ENCODE measurements around the gene DDX1. TPM values are rescaled to one million over a fixed set of nuclear protein-coding genes. Genes with fewer than 3 reads are reported as not detected.

DDX1 gene
- polyA plus RNA-seq, 1 donor (not counting 4 experiments of a cell fraction or from before 2014, with no cell fraction given), result 140 TPM

DNA sequence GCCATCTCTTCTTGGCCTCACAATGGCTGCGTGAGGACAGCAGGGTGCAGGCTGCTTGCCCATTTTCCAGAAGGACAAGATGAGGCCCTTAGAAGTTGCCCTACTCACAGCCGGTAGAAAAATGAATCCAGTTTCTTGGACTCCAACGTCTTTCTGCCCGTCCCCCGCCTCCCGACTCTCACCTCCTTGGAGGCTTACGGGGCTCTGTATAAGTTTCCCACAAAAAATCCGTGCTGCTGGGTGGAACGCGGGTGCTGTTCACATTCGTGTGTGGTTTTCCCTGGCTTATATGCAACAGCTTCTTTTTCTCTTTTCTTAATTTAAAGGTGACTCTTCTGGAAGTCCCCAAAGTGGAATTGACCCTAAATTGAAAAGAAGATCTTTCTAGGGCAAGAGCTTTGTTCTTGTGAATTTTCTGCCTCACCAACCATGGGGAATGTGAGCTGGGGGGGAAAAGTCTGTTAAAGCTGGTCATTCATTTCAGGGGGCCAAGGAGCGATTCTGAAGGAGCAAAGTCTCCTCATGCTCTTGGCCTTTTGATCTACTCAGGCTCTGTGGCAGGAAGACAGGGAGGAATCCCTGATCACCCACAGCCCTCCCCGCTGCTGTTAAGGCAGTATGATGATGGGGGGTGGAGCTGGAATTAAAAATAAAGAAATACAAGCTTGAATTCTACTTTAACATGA is 51.3 kb downstream of the DDX1 start:
- H3K4me2 ChIP-seq (ENCODE audit: control insufficient read depth, extremely low read depth, insufficient read depth, low read depth, low read length), result no peak overlapping the region
- FAIRE-seq (no peak), DNase-seq (ENCODE audit: low read depth, low spot score) (no peak)
- no peak overlapping the region for H2AFZ ChIP-seq (ENCODE audit: control insufficient read depth, low read length)
- no peaks in the 10 kb centered on the region for H3K9me1 ChIP-seq (ENCODE audit: control insufficient read depth, extremely low read depth, insufficient read depth, low read length)
- H3K27me3 ChIP-seq (ENCODE audit: control insufficient read depth, extremely low read depth, insufficient read depth, low read length), result no peaks in the 10 kb centered on the region
- no peak overlapping the region for H3K27ac ChIP-seq (ENCODE audit: control insufficient read depth, insufficient read depth, low read length)
- dilution Hi-C loops (cut with MboI; ENCODE audit: extremely low pct_ligation_motif_present, low sequenced_read_pairs), result no loop called here
- H3K36me3 ChIP-seq (ENCODE audit: control insufficient read depth in 2 of 2, extremely low read depth in 1 of 2, insufficient read depth in 2 of 2, low read length in 2 of 2), result no peaks in the 10 kb centered on the region
- TF ChIP-seq, protein P1, sequence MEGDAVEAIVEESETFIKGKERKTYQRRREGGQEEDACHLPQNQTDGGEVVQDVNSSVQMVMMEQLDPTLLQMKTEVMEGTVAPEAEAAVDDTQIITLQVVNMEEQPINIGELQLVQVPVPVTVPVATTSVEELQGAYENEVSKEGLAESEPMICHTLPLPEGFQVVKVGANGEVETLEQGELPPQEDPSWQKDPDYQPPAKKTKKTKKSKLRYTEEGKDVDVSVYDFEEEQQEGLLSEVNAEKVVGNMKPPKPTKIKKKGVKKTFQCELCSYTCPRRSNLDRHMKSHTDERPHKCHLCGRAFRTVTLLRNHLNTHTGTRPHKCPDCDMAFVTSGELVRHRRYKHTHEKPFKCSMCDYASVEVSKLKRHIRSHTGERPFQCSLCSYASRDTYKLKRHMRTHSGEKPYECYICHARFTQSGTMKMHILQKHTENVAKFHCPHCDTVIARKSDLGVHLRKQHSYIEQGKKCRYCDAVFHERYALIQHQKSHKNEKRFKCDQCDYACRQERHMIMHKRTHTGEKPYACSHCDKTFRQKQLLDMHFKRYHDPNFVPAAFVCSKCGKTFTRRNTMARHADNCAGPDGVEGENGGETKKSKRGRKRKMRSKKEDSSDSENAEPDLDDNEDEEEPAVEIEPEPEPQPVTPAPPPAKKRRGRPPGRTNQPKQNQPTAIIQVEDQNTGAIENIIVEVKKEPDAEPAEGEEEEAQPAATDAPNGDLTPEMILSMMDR (optimal IDR thresholded peaks at IDR 0.05 in 1 of 3, IDR thresholded peaks at IDR 0.05 in 1 of 3, conservative IDR thresholded peaks at IDR 0.05 in 1 of 3; ENCODE audit: extremely low read depth in 1 of 3, insufficient read depth in 2 of 3, low read length in 3 of 3), result no peak
- no peak for TF ChIP-seq EZH2 (IDR thresholded peaks at IDR 0.05; ENCODE audit: low read length)
- H3K9ac ChIP-seq (ENCODE audit: control insufficient read depth, extremely low read depth, insufficient read depth, low read length), result no peak overlapping the region
- H4K20me1 ChIP-seq (ENCODE audit: control insufficient read depth, extremely low read depth, insufficient read depth, low read length), result no peaks in the 10 kb centered on the region
- H3K4me3 ChIP-seq (ENCODE audit: control insufficient read depth in 2 of 3, extremely low read depth in 1 of 3, insufficient read depth in 2 of 3, low read depth in 1 of 3, low read length in 3 of 3), result no peak overlapping the region
- H3K4me1 ChIP-seq (ENCODE audit: control insufficient read depth, extremely low read depth, insufficient read depth, low read length), result peaks cover 22% of the 10 kb centered on the region
- H3K9me3 ChIP-seq (ENCODE audit: control insufficient read depth, low read depth, low read length), result no peaks in the 10 kb centered on the region
- no peaks in the 10 kb centered on the region for H3K79me2 ChIP-seq (ENCODE audit: control insufficient read depth, insufficient read depth, low read length)

- Histone ChIP-seq H3K27ac (ENCODE audit: control insufficient read depth, insufficient read depth, low read length) (no peak overlapping the region), H3K4me1 (ENCODE audit: control insufficient read depth, extremely low read depth, insufficient read depth, low read length) (peaks cover 16% of the 10 kb centered on the region), H3K79me2 (ENCODE audit: control insufficient read depth, insufficient read depth, low read length) (no peaks in the 10 kb centered on the region), H3K27me3 (ENCODE audit: control insufficient read depth, extremely low read depth, insufficient read depth, low read length) (no peaks in the 10 kb centered on the region), H3K36me3 (ENCODE audit: control insufficient read depth in 2 of 2, extremely low read depth in 1 of 2, insufficient read depth in 2 of 2, low read length in 2 of 2) (no peaks in the 10 kb centered on the region), H3K9me3 (ENCODE audit: control insufficient read depth, low read depth, low read length) (no peaks in the 10 kb centered on the region), H3K9ac (ENCODE audit: control insufficient read depth, extremely low read depth, insufficient read depth, low read length) (no peak overlapping the region), H4K20me1 (ENCODE audit: control insufficient read depth, extremely low read depth, insufficient read depth, low read length) (no peaks in the 10 kb centered on the region), H3K9me1 (ENCODE audit: control insufficient read depth, extremely low read depth, insufficient read depth, low read length) (no peaks in the 10 kb centered on the region), H2AFZ (ENCODE audit: control insufficient read depth, low read length) (no peak overlapping the region), H3K4me2 (ENCODE audit: control insufficient read depth, extremely low read depth, insufficient read depth, low read depth, low read length) (no peak overlapping the region), H3K4me3 (ENCODE audit: control insufficient read depth in 2 of 3, extremely low read depth in 1 of 3, insufficient read depth in 2 of 3, low read depth in 1 of 3, low read length in 3 of 3) (no peak overlapping the region)
- peak; percentile 44 for FAIRE-seq
- dilution Hi-C loops (cut with MboI; ENCODE audit: extremely low pct_ligation_motif_present, low sequenced_read_pairs), result no loop called here
- TF ChIP-seq, protein P1 (optimal IDR thresholded peaks at IDR 0.05 in 1 of 3, IDR thresholded peaks at IDR 0.05 in 1 of 3, conservative IDR thresholded peaks at IDR 0.05 in 1 of 3; ENCODE audit: extremely low read depth in 1 of 3, insufficient read depth in 2 of 3, low read length in 3 of 3), result no peak
- no peak for TF ChIP-seq EZH2 (IDR thresholded peaks at IDR 0.05; ENCODE audit: low read length)
- no peak for DNase-seq (ENCODE audit: low read depth, low spot score)
Measured at GRCh38 chr2:15643791-15644585, 52.3 kb downstream of the DDX1 start.

Data from keratinocyte (primary cell).